Sigmoid colon (tissue), 7 donors: ENCODE measurements around the gene OPALIN. TPM values are rescaled to one million over a fixed set of nuclear protein-coding genes. Genes with fewer than 3 reads are reported as not detected.

Experiments
- DNase-seq: peaks from one replicate; pipeline ENCODE4 v3.0.0-alpha.2; 2019
- H3K27ac ChIP-seq, 4 donors: fragments of 200-600 bp; sonication (generic); one replicate each; pipeline ENCODE4 v1.5.1; 2016 to 2019; ENCODE audit warnings: mild to moderate bottlenecking in 1 of 4
- H3K27me3 ChIP-seq, 3 donors: fragments of 200-600 bp; sonication (generic); one replicate each; pipeline ENCODE4 v1.5.1; 2019; ENCODE audit warnings: mild to moderate bottlenecking in 1 of 3
- H3K36me3 ChIP-seq, 4 donors: fragments of 200-600 bp; sonication (generic); one replicate each; pipeline ENCODE4 v1.5.1; 2016 to 2019
- H3K4me1 ChIP-seq, 4 donors: fragments of 200-600 bp; sonication (generic); one replicate each; pipeline ENCODE4 v1.5.1; 2017 to 2019
- H3K4me3 ChIP-seq, 4 donors: fragments of 200-600 bp; sonication (generic); one replicate each; pipeline ENCODE4 v1.5.1; 2017 to 2019; ENCODE audit warnings: mild to moderate bottlenecking in 2 of 4, moderate library complexity in 1 of 4
- H3K9me3 ChIP-seq, 4 donors: fragments of 200-600 bp in 3 of 4; sonication (generic) in 3 of 4; one replicate each; pipeline versions ENCODE4 v1.5.1 to v1.6.1; 2013 to 2019
- EP300 ChIP-seq, 4 donors: sonication (generic); formaldehyde crosslinking; IDR thresholded peaks; one replicate each; pipeline ENCODE4 v1.6.1; 2017; ENCODE audit warnings: antibody characterized with exemption in 4 of 4
- POLR2A ChIP-seq, 2 donors: fragments of 450-650 bp; IDR thresholded peaks; one replicate each; pipeline ENCODE4 v1.6.1; 2016; ENCODE audit warnings: antibody characterized with exemption in 2 of 2, mild to moderate bottlenecking in 2 of 2, moderate library complexity in 2 of 2
- POLR2AphosphoS5 ChIP-seq, 4 donors: sonication (generic); formaldehyde crosslinking; IDR thresholded peaks; one replicate each; pipeline ENCODE4 v1.6.1; 2017; ENCODE audit warnings: antibody characterized with exemption in 4 of 4
- WGBS, 2 donors: extraction: QIAGEN DNeasy Blood & Tissue Kit; methylation state at CpG; one replicate each; pipeline ENCODE4 v1.1.7; 2013; 5-methylcytosine and 5-hydroxymethylcytosine counted together
- intact Hi-C: fragments of 100-400 bp; cut with DNase I; formaldehyde crosslinking; loops from one replicate; pipeline ENCODE4 v1.15.1; 2023
- polyA plus RNA-seq, 3 donors: library from polyadenylated mRNA; stranded (reverse); fragments of 200-250 nt; gene quantifications; one replicate each; pipeline ENCODE4 v1.2.3, GENCODE V29; 2013
- total RNA-seq, 4 donors: library from RNA; depleted of rRNA; stranded (reverse); fragments of >200 nt; gene quantifications; one replicate each; pipeline ENCODE4 v1.1.0, GENCODE V29; 2016
- TF ChIP-seq, protein P1 (sequence below), 4 experiments: fragments of 450-650 bp in 3 of 4; fragments of 200-600 bp in 1 of 4; IDR thresholded peaks; one replicate each; pipeline ENCODE4 v1.5.1; 2016 to 2019; ENCODE audit warnings: antibody characterized with exemption in 4 of 4, mild to moderate bottlenecking in 3 of 4, moderate library complexity in 2 of 4
- donor health status: healthy with polysubstance abuse.
- donor health status: Bipolar disorder and iron deficiency.
- donor health status: healthy.

The OPALIN gene
- total and polyA plus RNA-seq, 7 donors: not detected

DNA sequence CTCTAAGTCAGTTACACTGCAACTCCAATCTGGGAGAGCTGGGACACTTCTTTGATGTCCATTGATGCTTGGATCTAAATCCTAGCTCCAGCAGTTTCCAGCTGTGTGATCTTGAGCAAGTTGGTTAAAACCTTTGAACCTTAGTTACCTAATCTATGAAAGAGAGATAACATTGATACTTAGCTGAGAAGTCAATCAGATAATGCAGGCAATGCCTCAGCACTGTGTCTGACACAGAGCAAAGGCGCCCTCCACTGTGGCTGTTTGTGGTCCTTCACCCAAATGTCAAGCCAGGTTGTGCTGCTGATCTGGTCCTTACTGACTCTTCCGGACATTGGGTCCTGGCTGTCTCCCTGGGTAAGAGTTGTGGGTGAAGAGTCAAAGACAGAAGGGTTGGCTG, 34.4 kb downstream of the OPALIN start:
- no peaks in the 10 kb centered on the region for H3K9me3 ChIP-seq
- H3K36me3 ChIP-seq: no peaks in the 10 kb centered on the region
- H3K27ac ChIP-seq: no peak overlapping the region
- no peak overlapping the region for H3K4me3 ChIP-seq
- H3K27me3 ChIP-seq: peaks cover 0 to 4% (median 0%) of the 10 kb centered on the region in 3 donors
- TF ChIP-seq POLR2AphosphoS5 (IDR thresholded peaks at IDR 0.05): no peak
- no peak for TF ChIP-seq POLR2A (IDR thresholded peaks at IDR 0.05)
- TF ChIP-seq, protein P1, sequence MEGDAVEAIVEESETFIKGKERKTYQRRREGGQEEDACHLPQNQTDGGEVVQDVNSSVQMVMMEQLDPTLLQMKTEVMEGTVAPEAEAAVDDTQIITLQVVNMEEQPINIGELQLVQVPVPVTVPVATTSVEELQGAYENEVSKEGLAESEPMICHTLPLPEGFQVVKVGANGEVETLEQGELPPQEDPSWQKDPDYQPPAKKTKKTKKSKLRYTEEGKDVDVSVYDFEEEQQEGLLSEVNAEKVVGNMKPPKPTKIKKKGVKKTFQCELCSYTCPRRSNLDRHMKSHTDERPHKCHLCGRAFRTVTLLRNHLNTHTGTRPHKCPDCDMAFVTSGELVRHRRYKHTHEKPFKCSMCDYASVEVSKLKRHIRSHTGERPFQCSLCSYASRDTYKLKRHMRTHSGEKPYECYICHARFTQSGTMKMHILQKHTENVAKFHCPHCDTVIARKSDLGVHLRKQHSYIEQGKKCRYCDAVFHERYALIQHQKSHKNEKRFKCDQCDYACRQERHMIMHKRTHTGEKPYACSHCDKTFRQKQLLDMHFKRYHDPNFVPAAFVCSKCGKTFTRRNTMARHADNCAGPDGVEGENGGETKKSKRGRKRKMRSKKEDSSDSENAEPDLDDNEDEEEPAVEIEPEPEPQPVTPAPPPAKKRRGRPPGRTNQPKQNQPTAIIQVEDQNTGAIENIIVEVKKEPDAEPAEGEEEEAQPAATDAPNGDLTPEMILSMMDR (IDR thresholded peaks at IDR 0.05): no peak
- TF ChIP-seq EP300 (IDR thresholded peaks at IDR 0.05): no peak
- WGBS, 2 donors: 75 to 93% methylated on average over 2 of the region's 2 CpGs
- H3K4me1 ChIP-seq: no peaks in the 10 kb centered on the region
- intact Hi-C loops: no loop called here
- DNase-seq: no peak

GRCh38 chr10:96322275-96322674, 36.5 kb downstream of the OPALIN start:
- no peak for DNase-seq
- Histone ChIP-seq H3K4me3 (no peak overlapping the region), H3K27ac (no peak overlapping the region), H3K27me3 (peaks cover 0 to 3% (median 0%) of the 10 kb centered on the region in 3 donors), H3K36me3 (no peaks in the 10 kb centered on the region), H3K9me3 (no peaks in the 10 kb centered on the region), H3K4me1 (no peaks in the 10 kb centered on the region)
- no peak for TF ChIP-seq EP300 (IDR thresholded peaks at IDR 0.05)
- 92 to 93% methylated on average over 1 of the region's 1 CpG for WGBS, 2 donors
- intact Hi-C loops: no loop called here

DNA sequence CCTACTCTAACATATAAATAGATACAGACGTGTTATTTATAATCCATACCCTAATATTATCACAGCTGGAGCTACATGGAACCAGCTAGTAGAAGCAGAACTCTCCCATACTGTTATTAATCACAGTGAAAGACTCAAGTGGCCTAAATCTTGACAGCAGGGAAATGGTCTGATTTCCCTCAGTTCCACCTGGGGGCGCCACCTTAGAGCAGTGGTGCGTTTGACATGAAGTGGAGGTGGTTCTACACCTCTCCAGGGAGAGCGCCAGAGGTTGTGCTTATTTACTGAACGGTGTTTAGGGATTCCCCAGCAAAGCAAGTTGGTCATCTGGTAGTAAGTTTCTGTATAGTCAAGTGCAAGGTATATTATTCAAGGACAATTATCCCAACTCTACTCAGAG, 37.0 kb downstream of the OPALIN start:
- Histone ChIP-seq H3K27ac (no peak overlapping the region), H3K36me3 (no peaks in the 10 kb centered on the region), H3K4me1 (no peaks in the 10 kb centered on the region), H3K4me3 (no peak overlapping the region), H3K9me3 (no peaks in the 10 kb centered on the region), H3K27me3 (no peaks in the 10 kb centered on the region)
- TF ChIP-seq EP300 (IDR thresholded peaks at IDR 0.05) (no peak), POLR2A (IDR thresholded peaks at IDR 0.05) (no peak), POLR2AphosphoS5 (IDR thresholded peaks at IDR 0.05) (no peak)
- TF ChIP-seq, protein P1 (IDR thresholded peaks at IDR 0.05): no peak
- no peak for DNase-seq
- intact Hi-C loops: no loop called here
- 75 to 86% methylated on average over 5 of the region's 5 CpGs for WGBS, 2 donors

DNA sequence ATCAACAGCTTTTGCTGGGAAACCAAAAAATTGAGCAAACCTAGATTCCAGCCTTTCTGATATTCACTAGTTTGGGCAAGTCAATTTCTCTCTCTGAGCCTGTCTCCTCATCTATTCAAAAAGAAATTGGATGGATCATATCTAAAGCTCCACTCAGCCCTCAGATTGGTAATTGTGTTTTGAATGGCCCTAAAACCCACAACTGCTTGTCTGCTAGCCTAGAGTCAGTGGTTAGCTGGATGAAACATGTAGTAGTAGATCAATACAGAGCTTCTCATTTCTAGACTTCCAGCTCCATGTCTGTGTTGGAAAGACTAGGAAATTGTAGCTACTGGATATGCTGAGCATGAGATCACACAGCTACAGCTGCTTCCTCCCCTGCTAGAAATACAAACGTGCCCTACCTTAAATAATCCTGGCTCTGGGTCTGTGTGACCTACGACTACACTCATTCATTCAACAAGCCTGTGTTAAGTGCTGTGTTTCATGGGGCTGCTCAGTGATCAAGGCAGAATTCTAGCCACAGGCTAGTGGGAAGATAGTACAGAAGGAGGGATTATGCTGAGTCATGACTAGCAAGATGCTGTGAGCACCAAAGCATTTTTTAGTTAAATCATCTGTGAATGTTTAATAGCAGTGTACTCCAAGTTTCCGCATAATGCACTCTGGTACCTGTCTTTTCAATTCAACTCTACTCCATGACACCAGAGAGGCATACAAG, 38.9 kb downstream of the OPALIN start:
- Histone ChIP-seq H3K9me3 (no peaks in the 10 kb centered on the region), H3K27ac (no peak overlapping the region), H3K27me3 (no peaks in the 10 kb centered on the region), H3K36me3 (no peaks in the 10 kb centered on the region), H3K4me3 (no peak overlapping the region), H3K4me1 (no peaks in the 10 kb centered on the region)
- WGBS, 2 donors: 39 to 43% methylated on average over 3 of the region's 3 CpGs
- intact Hi-C loops: no loop called here
- TF ChIP-seq, protein P1 (IDR thresholded peaks at IDR 0.05): no peak
- TF ChIP-seq POLR2AphosphoS5 (IDR thresholded peaks at IDR 0.05): no peak
- no peak for TF ChIP-seq POLR2A (IDR thresholded peaks at IDR 0.05)
- no peak for TF ChIP-seq EP300 (IDR thresholded peaks at IDR 0.05)
- DNase-seq: no peak

GRCh38 chr10:96317067-96317833, 41.6 kb downstream of the OPALIN start:
- intact Hi-C loops: no loop called here
- H3K27me3 ChIP-seq: no peaks in the 10 kb centered on the region
- no peaks in the 10 kb centered on the region for H3K36me3 ChIP-seq
- 81 to 82% methylated on average over 4 of the region's 4 CpGs for whole genome bisulfite sequencing, 2 donors
- no peak overlapping the region for H3K4me3 ChIP-seq
- TF ChIP-seq POLR2AphosphoS5 (IDR thresholded peaks at IDR 0.05) (no peak), POLR2A (IDR thresholded peaks at IDR 0.05) (no peak), EP300 (IDR thresholded peaks at IDR 0.05) (no peak)
- TF ChIP-seq, protein P1 (IDR thresholded peaks at IDR 0.05): no peak
- H3K9me3 ChIP-seq: no peaks in the 10 kb centered on the region
- no peak overlapping the region for H3K27ac ChIP-seq
- no peak for DNase-seq
- H3K4me1 ChIP-seq: no peaks in the 10 kb centered on the region
